Measurements from ENCODE around the gene SLC22A3.
"Not testable (repeated sequence)": the region's sequence is repeated elsewhere in the genome, so short reads cannot be mapped to it uniquely, and the experiment has no call there.

The SLC22A3 gene

DNA sequence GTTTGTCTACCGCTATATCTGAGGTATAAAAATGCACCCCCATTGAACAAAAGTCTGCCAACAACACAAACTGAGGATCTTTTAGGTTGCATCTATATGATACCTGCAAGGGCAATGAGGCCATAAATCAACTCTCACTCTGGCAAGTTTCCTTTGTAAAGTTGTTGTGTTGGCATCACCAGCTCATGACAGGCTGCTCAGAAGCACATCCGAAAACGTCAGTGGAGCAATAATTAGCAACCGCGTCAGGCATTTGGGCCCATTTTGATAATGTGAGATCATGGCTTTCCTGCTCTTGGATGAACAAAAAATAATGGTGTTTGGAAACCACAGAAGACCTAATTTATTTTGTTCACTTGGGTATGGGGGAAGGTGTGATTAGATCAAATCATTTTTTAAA lies 12.0 kb upstream of the SLC22A3 start:
- no peak for DNase-seq

DNA sequence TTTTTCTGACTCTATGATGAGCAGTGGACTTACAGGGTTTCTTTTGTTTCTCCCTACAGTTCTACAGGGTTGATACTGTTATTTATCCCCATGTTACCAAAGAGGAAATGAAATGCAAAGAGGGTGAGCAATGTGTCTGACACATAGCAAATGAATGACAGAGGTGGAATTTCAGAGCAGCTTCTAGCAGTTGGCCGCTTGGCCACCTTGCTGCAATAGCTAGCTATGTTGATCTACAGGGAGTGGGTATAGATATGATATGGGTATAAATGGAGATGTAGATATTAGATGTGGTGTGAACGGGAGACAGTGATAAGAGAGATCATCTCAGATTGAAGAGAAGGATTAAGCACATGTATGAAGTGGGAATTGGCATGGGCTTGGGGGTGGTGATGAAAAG lies 10.9 kb upstream of the SLC22A3 start:
- DNase-seq = peak; percentile 49

DNA sequence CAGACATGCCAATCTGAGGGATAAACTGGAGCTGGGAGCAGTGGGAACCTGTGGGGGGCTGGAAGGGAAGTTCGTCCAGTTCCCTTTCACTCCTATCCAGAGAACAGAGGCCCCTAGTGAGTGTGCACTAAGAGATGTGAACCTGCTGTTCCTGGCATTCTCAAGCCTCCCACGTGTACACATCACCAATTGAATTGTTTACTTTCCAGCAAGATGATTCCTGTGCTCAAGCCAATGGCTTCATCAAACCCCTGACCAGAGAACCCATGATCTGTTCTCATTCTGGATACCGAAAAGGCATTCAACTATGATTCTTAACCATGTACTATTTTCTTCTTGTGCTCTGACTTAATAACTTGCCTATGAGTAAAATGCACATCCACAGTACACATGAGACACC lies 10.2 kb upstream of the SLC22A3 start:
- no peak for DNase-seq

DNA sequence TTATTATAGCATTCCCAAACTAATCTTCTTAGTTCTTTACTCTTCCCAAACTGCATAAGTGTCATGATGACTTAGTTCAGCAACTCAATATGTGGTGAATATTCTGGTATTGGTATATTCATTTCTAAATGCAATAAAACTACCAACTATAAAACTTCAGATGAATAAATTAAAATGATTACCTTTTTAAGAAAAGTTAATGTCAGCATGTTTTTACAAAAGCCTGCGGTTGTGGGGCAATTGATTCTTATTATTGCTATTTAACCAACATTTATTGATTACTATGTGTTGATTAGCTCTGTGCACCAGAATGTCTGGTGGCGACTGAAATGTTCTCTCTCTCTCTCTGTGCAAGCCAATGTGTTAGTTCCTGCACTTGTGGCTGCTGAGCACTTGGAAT lies 5.0 kb upstream of the SLC22A3 start:
- no peak for DNase-seq

DNA sequence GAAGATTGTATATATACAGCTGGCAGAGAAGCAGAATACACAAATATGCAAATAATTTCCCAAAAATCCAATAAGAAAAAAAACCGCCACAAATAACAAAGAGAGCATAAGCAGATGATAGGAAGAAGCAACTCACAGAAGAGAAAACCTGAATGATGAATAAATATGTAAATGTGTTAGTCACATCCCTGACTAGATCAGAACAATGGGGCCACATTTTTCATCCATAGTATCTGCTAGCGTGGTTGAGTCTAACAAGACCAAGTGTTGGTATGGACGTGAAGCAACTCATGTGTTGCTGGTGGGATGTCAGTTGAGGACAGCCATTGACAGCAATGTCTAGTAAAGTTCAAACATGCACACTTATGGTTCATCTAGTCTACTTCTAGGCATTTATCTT lies 3.9 kb upstream of the SLC22A3 start:
- DNase-seq = no peak

DNA sequence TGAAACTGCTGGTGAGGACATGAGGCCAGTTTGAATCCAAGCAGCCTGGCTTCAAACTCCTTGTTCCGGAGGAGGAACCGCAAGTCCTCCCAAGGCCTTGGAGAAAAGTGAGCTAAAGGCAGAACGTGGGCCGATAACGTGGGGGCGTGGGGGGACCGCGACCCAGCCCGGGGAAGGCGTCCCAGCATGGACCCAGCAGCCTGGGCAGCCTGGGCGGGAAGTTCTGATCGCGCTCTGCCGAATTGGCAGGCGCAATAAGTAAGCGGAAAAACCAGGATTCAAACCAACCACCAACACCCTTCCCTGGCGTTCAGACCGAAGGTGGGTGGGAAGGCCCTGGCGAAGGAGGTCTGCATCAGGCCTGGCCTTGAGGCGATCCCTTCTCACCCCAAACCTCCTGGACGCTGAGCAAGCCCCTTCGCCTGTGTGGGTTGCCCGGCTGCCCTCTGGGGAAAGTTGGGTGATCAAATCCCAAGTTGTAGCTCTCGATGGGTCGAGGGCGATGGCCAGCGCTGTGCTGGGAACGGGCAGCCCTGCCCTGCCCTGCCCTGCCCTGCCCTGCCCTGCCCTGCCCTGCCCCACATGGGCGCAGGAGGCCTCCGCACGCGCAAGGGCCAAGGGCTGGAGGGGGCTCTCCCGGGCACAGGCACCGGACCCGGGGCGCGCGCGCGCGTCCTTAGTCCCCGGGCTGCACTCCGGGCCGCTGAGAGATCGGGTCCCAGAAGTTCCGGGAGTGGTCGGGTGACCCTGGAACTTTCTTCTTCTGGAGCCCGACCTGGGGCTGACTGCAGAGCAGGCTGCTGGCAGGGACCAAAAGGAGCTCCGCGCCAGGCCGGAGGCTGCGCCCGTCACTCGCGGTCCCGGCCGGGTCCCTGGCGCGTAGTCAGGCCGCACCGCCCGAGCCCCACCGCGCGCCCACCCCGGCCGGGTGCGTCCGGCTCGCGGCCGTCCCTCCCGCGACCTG lies 637 bp upstream of the SLC22A3 start:
- DNase-seq = no peak

DNA sequence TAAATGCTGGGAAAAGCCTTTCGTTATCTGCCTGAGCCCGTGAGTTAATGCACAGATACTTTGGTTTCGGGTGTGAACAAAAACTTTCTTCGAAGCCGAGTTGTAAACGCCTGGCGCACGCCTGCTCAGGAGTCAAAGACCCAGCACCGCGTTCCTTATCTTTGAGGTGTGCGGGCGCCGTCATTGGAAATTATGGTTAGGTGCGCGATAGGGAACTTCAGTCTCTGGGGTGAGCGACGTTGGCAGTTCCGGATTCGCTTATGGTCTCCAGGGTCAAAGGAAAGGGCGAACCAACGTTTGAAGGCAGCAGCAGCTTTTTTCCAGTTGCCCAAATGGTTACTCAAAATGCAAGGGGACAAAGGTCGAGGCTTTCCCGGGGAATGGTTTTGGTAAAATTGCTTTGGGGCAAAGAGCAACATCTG lies 853 bp downstream of the SLC22A3 start:
- DNase-seq = no peak

DNA sequence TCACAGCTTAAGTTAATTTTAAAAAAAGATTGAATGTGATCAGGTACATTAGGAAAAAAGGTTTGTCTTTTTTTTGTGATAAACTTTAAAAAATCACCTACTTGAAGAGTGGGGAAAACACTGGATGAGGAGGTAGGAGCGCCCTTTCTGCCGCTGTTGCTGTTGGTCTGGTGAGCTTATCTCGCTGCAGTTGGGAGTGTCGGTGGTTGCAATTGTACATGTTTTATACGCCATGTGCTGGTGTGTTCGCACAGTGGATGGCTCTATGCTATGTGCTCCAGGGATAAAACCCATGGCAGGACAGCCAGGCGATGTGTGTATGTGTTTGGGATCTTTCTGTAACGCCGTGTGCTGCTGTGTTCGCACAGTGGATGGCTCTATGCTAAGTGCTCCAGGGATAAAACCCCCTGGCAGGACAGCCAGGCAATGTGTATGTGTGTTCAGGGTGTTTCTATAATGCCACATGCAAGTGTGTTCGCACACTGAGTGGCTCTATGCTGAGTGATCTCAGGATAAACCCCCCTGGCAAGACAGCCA lies 1.7 kb downstream of the SLC22A3 start:
- no peak for DNase-seq

DNA sequence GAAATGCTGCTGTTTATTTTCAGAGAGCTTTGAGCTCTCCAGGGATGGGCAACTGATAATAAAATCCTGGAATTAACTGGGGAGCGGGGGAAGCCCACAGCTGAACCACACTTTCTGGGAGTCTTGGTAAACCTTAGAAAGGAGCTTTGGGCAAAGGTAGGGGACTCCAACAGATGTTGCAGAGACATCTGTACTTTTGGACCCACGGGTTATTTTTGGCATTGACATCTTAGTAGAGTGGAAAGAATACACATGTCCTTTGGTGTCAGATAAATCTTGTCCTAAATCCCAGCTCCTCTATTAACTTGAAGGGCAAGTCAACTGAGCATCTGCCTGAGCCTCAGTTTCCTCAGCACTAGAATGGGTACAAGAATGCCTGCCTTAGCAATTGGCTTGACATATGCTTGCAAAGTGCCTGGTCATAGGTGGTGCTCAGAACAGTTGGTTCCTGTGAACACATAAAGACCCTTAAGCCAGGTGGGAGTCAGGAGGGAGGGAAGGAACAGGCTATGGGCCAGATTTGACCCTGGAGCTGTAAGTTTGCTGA lies 5.8 kb downstream of the SLC22A3 start:
- DNase-seq = no peak

DNA sequence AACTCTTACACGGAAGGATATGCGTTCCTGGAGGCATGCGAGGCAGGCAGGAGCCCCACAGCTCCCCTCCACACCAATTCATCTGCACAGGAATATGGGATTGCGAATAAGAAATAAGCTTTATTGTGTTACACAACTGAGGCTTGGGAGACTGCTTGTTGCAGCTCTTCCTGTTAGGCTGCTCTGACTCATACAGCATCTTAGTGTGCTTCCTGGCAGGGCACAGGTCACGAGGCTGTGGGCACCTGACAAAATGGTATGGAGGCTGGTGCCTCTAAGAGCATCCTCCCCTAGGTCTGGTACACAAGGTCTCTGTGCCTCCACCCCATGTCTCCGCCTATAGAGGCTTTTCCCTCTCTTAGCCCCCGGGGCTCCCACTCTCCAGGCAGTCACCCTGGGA lies 6.8 kb downstream of the SLC22A3 start:
- DNase-seq = peak; percentile 71

DNA sequence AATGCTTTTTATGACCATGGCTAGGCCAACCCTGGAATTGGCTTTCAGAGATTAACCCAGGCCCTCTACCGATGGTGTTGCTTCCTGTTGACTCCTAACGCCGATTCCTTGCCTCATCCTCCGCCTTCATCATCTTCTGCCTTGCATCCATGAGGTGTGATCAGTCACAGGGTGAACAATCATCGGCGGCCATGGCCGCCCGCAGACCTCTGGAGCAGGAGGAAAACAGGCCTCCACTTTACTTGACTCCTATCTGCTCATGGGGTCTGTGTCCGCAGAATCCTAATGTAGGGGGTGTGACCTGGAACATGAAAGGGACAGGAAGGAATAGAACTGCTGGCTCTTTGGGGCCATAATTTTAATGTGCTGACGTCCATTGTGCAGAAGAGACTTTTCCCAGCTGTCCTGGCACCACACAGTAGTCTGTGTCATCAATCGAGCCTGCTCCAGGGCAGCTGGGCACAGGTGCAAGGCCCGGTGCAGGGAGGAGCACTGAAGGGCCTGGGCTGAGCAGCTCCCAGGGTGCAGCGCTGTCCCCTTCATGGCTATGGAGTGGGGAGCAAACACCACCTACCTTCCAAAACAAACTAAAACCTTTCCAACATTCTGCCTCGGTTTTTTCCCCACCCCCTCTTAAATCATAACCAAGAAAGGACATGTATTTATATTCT lies 8.0 kb downstream of the SLC22A3 start:
- DNase-seq = no peak

DNA sequence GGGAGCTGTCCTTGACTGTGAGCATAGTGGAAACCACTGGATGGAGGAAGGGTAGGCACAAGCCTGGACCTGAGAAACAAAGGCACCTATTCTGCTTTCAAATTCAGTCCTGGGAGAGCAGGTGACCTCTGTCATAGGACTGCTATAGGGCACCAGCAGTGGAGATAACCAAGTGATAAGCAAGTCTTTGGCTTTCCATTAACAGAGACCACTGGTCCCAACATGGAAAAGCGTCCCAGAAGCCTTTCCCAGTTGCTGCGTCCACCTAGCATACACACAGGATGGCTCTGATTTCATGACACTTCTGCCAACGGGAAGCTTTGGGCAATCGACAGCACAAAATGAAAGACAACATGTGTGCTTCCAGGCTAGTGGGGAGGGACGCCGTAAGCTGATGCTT lies 8.9 kb downstream of the SLC22A3 start:
- DNase-seq = no peak

DNA sequence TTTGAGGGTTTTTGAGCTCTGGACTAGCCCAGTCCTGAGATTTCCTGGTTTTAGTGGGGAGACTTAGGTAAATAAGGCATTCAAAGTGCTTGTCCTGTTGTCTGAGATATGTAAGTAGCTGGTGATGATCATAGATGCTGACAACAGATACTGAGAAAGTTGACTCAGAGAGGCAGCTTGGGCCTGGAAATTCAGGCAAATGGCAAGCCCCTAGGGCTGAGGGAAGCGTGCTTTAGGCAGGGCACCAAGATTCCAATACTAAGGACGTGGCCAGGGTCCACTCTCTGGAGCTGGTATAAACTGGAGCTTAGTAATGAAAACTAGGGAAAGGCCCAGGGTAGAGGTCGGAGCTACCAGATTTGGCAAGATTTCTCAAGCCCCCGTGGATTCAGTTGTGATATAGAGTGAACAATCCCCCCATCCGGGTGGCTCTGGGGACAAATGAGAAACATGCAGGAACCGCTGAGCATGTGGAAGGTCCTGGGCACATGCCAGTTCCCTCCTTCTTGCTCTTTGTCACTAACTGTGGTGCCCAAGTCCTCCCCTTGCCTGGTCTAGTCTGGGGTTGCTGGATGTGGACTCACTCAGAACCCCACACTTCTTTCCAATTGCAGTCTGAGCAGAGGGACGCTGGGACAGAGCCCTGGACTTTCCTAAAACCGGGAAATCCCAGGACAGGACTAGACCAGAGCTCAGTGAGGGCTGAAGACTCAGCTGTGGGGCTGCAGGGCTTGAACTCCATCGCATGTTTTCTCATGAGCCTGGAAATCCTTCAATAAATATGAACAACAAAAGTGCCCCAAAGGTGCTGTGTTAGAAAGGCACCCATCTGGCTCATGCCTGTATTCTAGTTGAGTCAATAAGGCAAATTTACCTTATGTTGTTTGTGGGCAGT lies 10.3 kb downstream of the SLC22A3 start:
- DNase-seq = no peak

DNA sequence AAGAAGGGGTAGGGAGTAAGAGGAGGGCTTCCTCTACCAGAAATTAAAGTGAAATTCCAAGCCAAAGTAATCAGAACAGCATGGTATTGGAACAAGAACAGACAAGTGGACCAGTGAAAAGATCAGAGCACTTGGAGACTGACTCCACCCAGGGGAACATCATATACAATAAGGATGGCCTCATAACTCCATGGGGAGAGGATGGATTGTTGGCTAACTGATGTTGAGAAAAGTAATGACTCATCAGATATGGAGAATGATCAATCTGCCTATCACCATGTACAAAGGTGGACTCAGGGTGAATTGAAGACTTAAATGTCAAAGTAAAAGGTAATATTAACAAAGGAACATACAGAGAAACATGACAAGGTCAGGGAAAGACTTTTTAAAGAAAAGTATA lies 12.8 kb downstream of the SLC22A3 start:
- no peak for DNase-seq

DNA sequence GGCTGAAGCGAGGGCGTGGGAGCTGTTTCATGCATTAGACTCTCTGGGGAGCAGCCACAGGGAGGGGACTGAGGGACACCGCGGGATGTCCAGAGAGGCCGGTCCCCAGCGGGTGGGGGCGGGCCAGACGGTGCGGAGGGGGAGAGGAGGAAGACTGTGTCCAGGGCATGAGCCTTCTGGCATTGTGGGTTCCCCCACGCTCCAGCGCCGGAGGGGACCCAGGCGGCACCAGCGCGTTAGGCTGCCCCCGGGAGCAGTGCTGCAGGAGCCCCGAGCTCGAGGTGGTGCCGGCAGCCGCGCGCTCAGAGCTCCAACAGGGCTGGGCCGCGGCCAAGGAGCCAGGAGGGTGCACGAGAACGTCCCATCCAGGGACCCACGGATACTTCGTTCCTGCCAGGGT lies 14.4 kb downstream of the SLC22A3 start:
- no peak for DNase-seq

DNA sequence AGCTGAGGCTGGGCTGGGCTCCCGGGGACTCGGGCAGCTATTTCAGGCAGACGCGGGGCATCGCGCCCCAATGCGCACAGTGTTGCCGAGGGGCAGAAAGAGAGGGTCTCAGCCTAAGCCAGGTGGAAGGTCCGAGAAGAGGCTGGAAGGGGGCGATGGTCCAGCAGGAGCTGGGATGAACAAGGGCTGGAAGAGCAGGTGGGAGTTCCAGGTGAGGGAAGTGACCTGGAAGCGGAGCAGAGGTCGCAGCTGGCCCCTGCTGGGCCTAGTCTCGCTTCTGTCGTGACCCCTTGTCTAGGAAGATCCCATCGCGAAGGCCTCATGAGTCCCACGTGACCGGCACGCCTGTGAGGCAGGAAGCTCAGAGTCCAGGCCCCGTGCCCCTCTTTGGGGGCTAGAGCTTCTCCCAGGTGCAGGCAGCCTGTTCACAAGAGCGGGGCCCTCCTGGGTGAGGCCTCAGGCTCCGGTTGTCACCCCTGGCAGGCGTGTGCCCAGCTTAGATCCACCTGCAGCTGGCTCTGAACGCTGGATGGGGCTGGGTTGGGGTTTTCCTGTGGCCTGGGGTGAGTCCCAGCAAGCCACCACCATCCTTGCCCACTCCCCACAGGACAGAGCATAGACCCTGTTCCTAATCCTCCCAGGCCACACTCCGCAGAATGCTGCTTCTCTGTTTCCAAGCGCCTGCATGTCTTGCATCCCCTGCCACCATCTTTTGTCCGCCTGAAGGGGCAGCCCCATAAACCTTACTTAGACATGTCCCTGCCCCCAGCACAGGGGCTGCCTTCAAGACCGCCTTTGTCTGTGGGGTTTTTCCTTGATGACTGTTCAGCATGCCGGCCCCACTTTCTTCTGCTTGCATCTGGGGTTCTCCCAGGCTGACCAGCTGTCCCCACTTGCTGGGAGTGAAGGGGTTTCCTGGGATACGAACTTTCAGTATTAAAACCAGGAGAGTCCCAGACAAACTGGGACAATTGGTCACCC lies 15.1 kb downstream of the SLC22A3 start:
- no peak for DNase-seq

DNA sequence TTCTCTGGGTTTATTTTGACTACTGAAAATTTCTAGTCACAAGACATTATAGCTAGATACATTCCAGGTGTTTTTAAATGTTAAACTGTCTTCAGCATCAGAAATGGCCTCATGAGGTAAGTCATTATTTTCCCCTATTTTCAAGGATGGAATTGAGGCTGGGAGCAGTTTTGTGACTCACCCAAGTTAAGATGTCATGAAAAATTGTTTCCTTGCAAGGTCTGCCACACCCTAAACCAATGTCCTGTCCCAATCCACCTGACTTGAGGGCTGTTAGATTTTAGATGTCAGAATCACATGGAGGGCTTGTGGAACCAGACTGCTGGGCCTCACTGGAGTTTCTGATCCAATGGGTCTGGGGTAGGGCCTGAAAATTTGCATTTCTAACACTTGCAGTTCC lies 16.9 kb downstream of the SLC22A3 start:
- no peak for DNase-seq

DNA sequence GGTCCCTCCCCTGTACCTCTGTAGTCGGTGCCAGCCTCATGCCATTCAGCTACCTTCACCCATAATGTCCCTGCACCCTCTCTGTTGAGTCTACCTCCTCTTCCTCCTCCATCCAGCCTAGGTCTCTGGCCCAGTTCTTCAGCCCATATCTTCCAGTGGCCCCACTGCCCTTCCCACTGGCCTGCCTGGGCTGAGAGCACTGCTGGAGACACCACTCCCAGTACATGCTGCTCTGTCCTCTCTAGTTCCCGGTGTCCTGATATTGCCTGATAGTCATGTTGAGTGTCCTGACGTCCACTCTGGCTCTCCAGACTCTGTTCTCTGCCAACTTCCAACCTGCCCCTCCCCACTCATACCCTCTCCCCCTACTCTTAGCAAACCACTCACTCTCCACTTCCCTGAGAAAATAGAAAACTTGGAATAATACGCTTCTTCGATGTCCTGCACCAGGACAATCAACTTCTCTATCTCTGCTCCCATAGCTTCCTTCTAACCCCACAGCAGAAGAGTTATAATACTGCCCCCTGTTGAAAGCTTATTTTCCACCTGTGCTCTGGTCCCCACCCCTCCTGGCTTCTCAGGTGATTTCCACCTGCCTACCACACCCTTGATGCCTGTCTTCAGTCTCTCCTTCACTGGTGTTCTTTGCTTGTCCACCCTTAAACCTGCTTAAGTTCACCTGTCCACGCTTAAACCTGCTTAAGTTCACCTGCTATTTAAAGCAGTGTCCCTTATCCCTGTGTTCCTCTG lies 19.8 kb downstream of the SLC22A3 start:
- DNase-seq = no peak

DNA sequence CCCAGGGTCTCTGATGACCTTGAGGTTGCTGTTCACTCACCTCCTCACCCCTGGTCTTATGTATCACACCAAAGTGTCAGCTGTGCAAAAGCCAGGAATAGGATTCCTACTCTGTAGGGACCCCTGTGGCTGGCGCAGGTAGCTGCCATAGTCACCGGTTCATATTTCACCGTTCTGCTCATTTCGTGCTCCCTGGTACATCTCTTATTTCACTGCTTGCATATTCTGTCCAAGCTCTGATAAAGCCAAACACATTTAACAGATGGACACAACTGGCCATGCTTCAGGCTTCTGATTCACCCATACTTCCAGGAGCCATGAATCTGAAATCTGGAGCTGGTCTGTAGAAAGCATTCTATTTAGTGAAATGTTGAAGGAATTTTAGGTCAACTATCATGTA lies 20.5 kb downstream of the SLC22A3 start:
- DNase-seq = no peak

DNA sequence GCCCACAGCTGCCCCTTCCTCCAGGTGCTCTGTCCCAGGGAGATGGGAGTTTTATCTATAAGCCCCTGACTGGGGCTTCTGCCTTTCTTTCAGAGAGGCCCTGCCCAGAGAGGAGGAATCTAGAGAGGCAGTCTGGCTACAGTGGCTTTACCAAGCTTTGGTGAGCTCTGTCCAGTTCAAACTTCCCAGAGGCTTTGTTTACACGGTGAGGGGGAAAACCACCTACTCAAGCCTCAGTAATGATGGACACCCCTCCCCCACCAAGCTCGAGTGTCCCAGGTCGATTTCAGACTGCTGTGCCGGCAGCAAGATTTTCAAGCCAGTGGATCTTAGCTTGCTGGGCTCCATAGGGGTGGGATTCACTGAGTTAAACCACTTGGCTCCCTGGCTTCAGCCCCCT lies 25.4 kb downstream of the SLC22A3 start:
- DNase-seq = not testable (repeated sequence)

Data from HCEC 1CT (cell line).